Esophagus muscularis mucosa (tissue), 4 donors: ENCODE results near the gene PLCD1. TPM values are rescaled to one million over a fixed set of nuclear protein-coding genes. Genes with fewer than 3 reads are reported as not detected.

Source experiments
- DNase-seq: peaks from one replicate; pipeline ENCODE4 v3.0.0-alpha.2; 2017; ENCODE audit errors: extremely low spot score
- H3K27ac ChIP-seq, 4 donors: fragments of 200-600 bp; sonication (generic); replicated peaks in 1 of 4; 1 replicate in 3 of 4; 2 replicates in 1 of 4; pipeline ENCODE4 v1.5.1; 2016 to 2019; ENCODE audit warnings: mild to moderate bottlenecking in 1 of 4
- H3K27me3 ChIP-seq, 4 donors: fragments of 200-600 bp; sonication (generic); one replicate each; pipeline versions ENCODE4 v1.5.1 to v1.6.0; 2016 to 2019
- H3K36me3 ChIP-seq, 4 donors: fragments of 200-600 bp; sonication (generic); one replicate each; pipeline ENCODE4 v1.5.1; 2016 to 2019
- H3K4me1 ChIP-seq, 4 donors: fragments of 200-600 bp; sonication (generic); one replicate each; pipeline ENCODE4 v1.5.1; 2016 to 2019
- H3K4me3 ChIP-seq, 4 donors: fragments of 200-600 bp; sonication (generic); 1 replicate in 2 of 4; 2 replicates in 2 of 4; pipeline ENCODE4 v1.5.1; 2016 to 2019; ENCODE audit warnings: mild to moderate bottlenecking in 4 of 4, moderate library complexity in 1 of 4
- H3K9me3 ChIP-seq, 4 donors: fragments of 200-600 bp; sonication (generic); 1 replicate in 3 of 4; 2 replicates in 1 of 4; pipeline ENCODE4 v1.5.1; 2016 to 2019
- EP300 ChIP-seq: sonication (generic); formaldehyde crosslinking; IDR thresholded peaks from one replicate; pipeline ENCODE4 v1.6.1; 2017; ENCODE audit warnings: antibody characterized with exemption
- POLR2A ChIP-seq: fragments of 450-650 bp; IDR thresholded peaks from one replicate; pipeline ENCODE4 v1.6.1; 2017; ENCODE audit warnings: antibody characterized with exemption, moderate library complexity, mild to moderate bottlenecking, low read depth
- POLR2AphosphoS5 ChIP-seq, 2 donors: sonication (generic); formaldehyde crosslinking; IDR thresholded peaks; one replicate each; pipeline ENCODE4 v1.6.1; 2017; ENCODE audit warnings: antibody characterized with exemption in 2 of 2
- WGBS: methylation state at CpG from one replicate; pipeline ENCODE4 v1.1.5; 2018; 5-methylcytosine and 5-hydroxymethylcytosine counted together
- intact Hi-C: fragments of 100-400 bp; cut with DNase I; formaldehyde crosslinking; loops from one replicate; pipeline ENCODE4 v1.15.1; 2023
- total RNA-seq, 4 donors: library from RNA; depleted of rRNA; stranded (reverse); fragments of >200 nt; gene quantifications; one replicate each; pipeline versions ENCODE4 v1.1.0 to v1.2.1, GENCODE V29; 2016
- TF ChIP-seq, protein P1 (sequence below), 3 experiments: fragments of 200-600 bp in 2 of 3; fragments of 450-650 bp in 1 of 3; sonication (generic) in 2 of 3; IDR thresholded peaks; one replicate each; pipeline ENCODE4 v1.5.1; 2017 to 2019; ENCODE audit warnings: antibody characterized with exemption in 3 of 3, mild to moderate bottlenecking in 2 of 3, moderate library complexity in 1 of 3

The PLCD1 gene
- total RNA-seq, 4 donors from 2014 or later, result 21.0 to 35.3 (median 28.5) TPM

DNA sequence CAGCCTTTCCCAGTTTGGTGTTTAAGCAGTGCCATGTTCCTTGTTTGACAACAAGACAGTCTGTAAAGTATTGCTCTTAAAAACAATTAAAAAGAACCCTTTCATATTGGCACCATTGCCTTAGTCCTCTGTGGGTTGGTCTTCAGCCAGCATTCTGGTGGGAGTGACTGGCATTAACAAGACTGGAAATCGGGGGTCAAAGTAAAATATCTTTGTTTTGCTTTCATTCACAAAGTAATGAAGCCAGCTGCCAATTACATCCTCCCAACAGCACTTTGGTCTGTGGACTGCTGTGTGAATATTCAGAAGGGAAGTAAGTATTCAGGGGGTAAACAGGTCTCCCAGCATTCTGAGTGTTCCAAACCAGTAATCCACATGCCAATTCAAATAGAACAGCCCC lies 47.1 kb downstream of the PLCD1 start:
- no peaks in the 10 kb centered on the region for H3K4me1 ChIP-seq
- no peak overlapping the region for H3K27ac ChIP-seq
- no peak for TF ChIP-seq EP300
- TF ChIP-seq, protein P1, sequence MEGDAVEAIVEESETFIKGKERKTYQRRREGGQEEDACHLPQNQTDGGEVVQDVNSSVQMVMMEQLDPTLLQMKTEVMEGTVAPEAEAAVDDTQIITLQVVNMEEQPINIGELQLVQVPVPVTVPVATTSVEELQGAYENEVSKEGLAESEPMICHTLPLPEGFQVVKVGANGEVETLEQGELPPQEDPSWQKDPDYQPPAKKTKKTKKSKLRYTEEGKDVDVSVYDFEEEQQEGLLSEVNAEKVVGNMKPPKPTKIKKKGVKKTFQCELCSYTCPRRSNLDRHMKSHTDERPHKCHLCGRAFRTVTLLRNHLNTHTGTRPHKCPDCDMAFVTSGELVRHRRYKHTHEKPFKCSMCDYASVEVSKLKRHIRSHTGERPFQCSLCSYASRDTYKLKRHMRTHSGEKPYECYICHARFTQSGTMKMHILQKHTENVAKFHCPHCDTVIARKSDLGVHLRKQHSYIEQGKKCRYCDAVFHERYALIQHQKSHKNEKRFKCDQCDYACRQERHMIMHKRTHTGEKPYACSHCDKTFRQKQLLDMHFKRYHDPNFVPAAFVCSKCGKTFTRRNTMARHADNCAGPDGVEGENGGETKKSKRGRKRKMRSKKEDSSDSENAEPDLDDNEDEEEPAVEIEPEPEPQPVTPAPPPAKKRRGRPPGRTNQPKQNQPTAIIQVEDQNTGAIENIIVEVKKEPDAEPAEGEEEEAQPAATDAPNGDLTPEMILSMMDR (IDR thresholded peaks at IDR 0.05), result no peak
- WGBS, result 67% methylated on average over 1 of the region's 1 CpG
- H3K4me3 ChIP-seq, result no peak overlapping the region
- H3K9me3 ChIP-seq, result no peaks in the 10 kb centered on the region
- no peaks in the 10 kb centered on the region for H3K27me3 ChIP-seq
- H3K36me3 ChIP-seq, result peaks cover 0 to 60% (median 34%) of the 10 kb centered on the region in 4 donors
- intact Hi-C loops, result no loop called here
- no peak for DNase-seq

DNA sequence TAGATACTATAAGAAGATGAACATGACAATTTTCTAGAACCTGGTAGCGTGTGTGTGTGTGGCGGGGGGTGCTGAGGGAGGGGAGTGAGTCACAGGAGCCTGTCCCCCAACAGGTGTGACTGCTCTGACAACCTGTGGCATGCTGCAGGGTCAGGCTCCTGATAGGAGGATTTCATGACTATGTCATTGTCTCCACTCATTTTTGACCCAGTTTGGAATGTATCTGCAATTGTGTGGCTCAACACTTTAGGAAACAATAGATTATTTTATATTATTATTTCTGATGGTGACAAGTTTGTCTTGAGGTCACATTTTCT lies 48.1 kb downstream of the PLCD1 start:
- intact Hi-C loops, result no loop called here

DNA sequence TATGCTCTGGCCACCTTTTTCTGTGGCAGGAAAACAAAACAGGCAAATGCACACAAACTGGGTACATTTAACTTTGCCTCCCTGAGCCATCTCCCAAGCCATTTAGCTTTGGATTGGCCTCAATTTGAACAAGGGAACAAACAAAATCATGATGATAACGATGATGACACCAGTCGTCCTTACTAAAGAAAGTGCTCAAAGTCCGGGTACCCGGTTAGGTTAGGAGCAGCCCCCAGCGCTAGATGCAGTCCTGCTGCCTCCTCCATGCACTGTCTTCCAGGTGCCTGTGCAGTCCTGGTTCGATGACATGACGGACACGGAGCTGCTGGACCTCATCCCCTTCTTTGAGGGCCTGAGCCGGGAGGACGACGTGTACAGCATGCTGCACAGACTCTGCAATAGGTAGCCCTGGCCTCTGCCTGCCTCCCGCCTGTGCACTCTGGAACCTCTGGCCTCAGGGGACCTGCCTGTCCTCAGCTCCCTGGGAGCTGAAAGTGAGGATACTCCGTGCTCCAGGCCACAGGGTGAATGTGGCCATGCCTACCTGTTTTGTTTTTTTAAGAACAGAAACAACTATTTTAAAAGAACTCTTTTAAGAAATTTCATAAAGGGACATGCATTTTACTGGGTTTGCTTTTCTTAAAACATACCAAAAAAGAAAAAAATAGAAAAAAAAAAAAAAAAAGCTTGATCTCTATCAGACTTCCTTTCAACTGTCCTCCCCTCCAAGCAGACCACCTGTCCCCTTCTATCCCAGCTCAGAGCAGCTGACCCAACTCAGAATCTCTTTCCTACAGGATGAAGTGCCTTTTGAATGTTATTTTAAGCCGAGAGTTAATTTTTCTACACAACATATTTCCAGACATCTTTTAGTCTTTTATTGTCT lies 48.7 kb downstream of the PLCD1 start:
- Histone ChIP-seq H3K4me3 (no peak overlapping the region), H3K27ac (no peak overlapping the region), H3K36me3 (peaks cover 7 to 76% (median 48%) of the 10 kb centered on the region in 4 donors), H3K9me3 (no peaks in the 10 kb centered on the region), H3K4me1 (no peaks in the 10 kb centered on the region), H3K27me3 (no peaks in the 10 kb centered on the region)
- TF ChIP-seq EP300 (no peak), POLR2AphosphoS5 (IDR thresholded peaks at IDR 0.05) (no peak), POLR2A (no peak)
- TF ChIP-seq, protein P1 (IDR thresholded peaks at IDR 0.05), result no peak
- DNase-seq, result no peak
- intact Hi-C loops, result no loop called here
- 82% methylated on average over 14 of the region's 14 CpGs for WGBS

More for the DNA sequence above, 48.1 kb downstream of the PLCD1 start:
- no peak overlapping the region for H3K4me3 ChIP-seq
- H3K9me3 ChIP-seq, result no peaks in the 10 kb centered on the region
- H3K36me3 ChIP-seq, result peaks cover 7 to 70% (median 42%) of the 10 kb centered on the region in 4 donors
- 94% methylated on average over 2 of the region's 2 CpGs for WGBS
- TF ChIP-seq POLR2A (no peak), POLR2AphosphoS5 (IDR thresholded peaks at IDR 0.05) (no peak), EP300 (no peak)
- TF ChIP-seq, protein P1 (IDR thresholded peaks at IDR 0.05), result no peak
- DNase-seq, result no peak
- no peak overlapping the region for H3K27ac ChIP-seq
- no peaks in the 10 kb centered on the region for H3K4me1 ChIP-seq
- H3K27me3 ChIP-seq, result no peaks in the 10 kb centered on the region

DNA sequence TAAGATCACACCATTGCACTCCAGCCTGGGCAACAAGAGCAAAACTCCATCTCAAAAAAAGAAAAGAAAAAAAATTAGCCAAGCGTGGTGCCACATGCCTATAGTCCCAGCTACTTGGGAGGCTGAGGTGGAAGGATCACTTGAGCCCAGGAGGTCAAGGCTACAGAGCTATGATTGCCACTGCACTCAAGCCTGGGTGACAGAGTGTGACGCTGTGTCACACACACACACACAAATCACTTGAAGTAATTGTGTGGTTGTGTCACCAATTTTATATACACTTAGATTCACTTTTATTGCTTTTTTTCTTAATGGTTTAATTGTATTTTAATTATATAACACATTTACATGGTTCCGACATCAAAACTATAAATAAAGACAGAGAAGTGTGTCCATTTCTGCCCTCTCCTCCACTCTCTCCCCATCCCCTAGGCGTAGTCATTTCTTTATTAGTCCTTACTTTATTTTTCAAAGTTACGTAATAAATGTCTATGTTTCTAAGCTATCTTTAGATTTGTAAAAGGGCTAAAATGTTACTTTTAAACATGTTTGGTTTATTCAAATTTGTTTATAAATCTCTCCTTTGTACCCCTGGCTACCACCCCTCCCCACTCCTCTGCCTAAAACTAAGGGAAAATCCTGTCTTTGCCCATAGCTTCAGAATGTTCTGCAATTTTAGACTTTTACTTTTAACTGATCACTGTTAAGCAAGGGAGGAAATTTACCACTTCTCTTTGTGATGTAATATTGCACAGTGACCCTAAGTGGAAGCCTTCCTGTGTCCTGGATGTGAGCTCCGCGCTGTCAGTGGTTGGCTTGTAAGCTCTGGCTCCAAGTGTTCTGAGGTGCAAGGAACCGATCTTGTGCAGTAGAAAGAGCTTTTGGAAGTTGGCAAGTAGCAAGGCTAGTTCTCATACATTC lies 49.6 kb downstream of the PLCD1 start:
- Histone ChIP-seq H3K9me3 (no peaks in the 10 kb centered on the region), H3K4me1 (no peaks in the 10 kb centered on the region), H3K27ac (no peak overlapping the region), H3K4me3 (no peak overlapping the region), H3K27me3 (no peaks in the 10 kb centered on the region), H3K36me3 (peaks cover 7 to 77% (median 52%) of the 10 kb centered on the region in 4 donors)
- 83% methylated on average over 8 of the region's 8 CpGs for WGBS
- DNase-seq, result no peak
- no peak for TF ChIP-seq POLR2A
- TF ChIP-seq, protein P1 (IDR thresholded peaks at IDR 0.05), result no peak
- TF ChIP-seq POLR2AphosphoS5 (IDR thresholded peaks at IDR 0.05), result no peak
- no peak for TF ChIP-seq EP300
- intact Hi-C loops, result no loop called here
